OCI-LY1 (cell line): ENCODE data around the gene KCNH8.

Experiments used
- H2AFZ ChIP-seq: fragments of 200-600 bp; sonication (generic), shearing (Covaris generic); 2 replicates; pipeline ENCODE4 v1.6.0; 2014; ENCODE audit warnings: antibody characterized with exemption, mild to moderate bottlenecking, low read length
- H3F3A ChIP-seq: fragments of 200-600 bp; sonication (generic), shearing (Covaris generic); 2 replicates; pipeline ENCODE4 v1.6.0; 2014; ENCODE audit warnings: mild to moderate bottlenecking, antibody characterized with exemption, low read length, moderate library complexity; ENCODE audit not compliant: insufficient read depth
- H3K27ac ChIP-seq: fragments of 200-600 bp; sonication (generic); 2 replicates; pipeline ENCODE4 v1.5.1; 2014; ENCODE audit warnings: low read length, mixed run types, mild to moderate bottlenecking, low read depth; ENCODE audit not compliant: poor library complexity, severe bottlenecking
- H3K27me3 ChIP-seq: fragments of 200-600 bp; sonication (generic); 2 replicates; pipeline ENCODE4 v1.6.0; 2014; ENCODE audit warnings: antibody characterized with exemption, mild to moderate bottlenecking, low read length, moderate library complexity; ENCODE audit not compliant: insufficient read depth
- H3K36me3 ChIP-seq: fragments of 200-600 bp; sonication (generic); 2 replicates; pipeline ENCODE4 v1.6.1; 2014; ENCODE audit warnings: mild to moderate bottlenecking, antibody characterized with exemption, low read length, moderate library complexity, mixed read lengths; ENCODE audit not compliant: insufficient read depth
- H3K4me1 ChIP-seq: fragments of 200-600 bp; sonication (generic); 2 replicates; pipeline ENCODE4 v1.5.1; 2014; ENCODE audit warnings: mild to moderate bottlenecking, low read length, moderate library complexity; ENCODE audit not compliant: insufficient read depth, severe bottlenecking
- H3K4me2 ChIP-seq: fragments of 200-600 bp; sonication (generic), shearing (Covaris generic); 2 replicates; pipeline ENCODE4 v1.6.1; 2014; ENCODE audit warnings: low read length
- H3K4me3 ChIP-seq: fragments of 200-600 bp; sonication (generic); 2 replicates; pipeline ENCODE4 v1.5.1; 2014; ENCODE audit warnings: low read length, low read depth, mild to moderate bottlenecking, mixed read lengths; ENCODE audit not compliant: poor library complexity, severe bottlenecking
- H3K79me2 ChIP-seq: fragments of 200-600 bp; shearing (Covaris generic); 2 replicates; pipeline ENCODE4 v1.6.1; 2016; ENCODE audit warnings: mixed run types, low read length, mixed read lengths; ENCODE audit not compliant: insufficient read depth
- H3K9ac ChIP-seq: fragments of 200-600 bp; sonication (generic), shearing (Covaris generic); 2 replicates; pipeline ENCODE4 v1.6.1; 2014; ENCODE audit warnings: mild to moderate bottlenecking, low read length, mixed read lengths
- H3K9me2 ChIP-seq: fragments of 200-600 bp; sonication (generic), shearing (Covaris generic); 2 replicates; pipeline ENCODE4 v1.6.1; 2014; ENCODE audit warnings: low read depth, mild to moderate bottlenecking, low read length, mixed read lengths
- H3K9me3 ChIP-seq: fragments of 200-600 bp; shearing (Covaris generic); 2 replicates; pipeline ENCODE4 v1.6.1; 2014; ENCODE audit warnings: low read length, mixed read lengths
- H4K20me1 ChIP-seq: fragments of 200-600 bp; sonication (generic), shearing (Covaris generic); 2 replicates; pipeline ENCODE4 v1.6.0; 2016; ENCODE audit warnings: mild to moderate bottlenecking, low read length; ENCODE audit not compliant: insufficient read depth
- CTCF ChIP-seq: fragments of 200-600 bp; sonication (generic), shearing (Covaris generic); IDR thresholded peaks from 2 replicates; pipeline ENCODE4 v1.5.1; 2017; ENCODE audit warnings: mild to moderate bottlenecking, antibody characterized with exemption, low read length, moderate library complexity, mixed read lengths
- EZH2 ChIP-seq: fragments of 200-600 bp; sonication (generic), shearing (Covaris generic); IDR thresholded peaks from 2 replicates; pipeline ENCODE4 v1.8.0; 2017; ENCODE audit warnings: borderline replicate concordance, mixed run types, mild to moderate bottlenecking, antibody characterized with exemption, low read length, moderate library complexity, mixed read lengths

The KCNH8 gene

GRCh38 chr3:19273091-19273490 lies 124.8 kb downstream of the KCNH8 start:
- no peaks in the 10 kb centered on the region for H3K4me1 ChIP-seq
- H3K9me2 ChIP-seq, result no peaks in the 10 kb centered on the region
- H4K20me1 ChIP-seq, result no peaks in the 10 kb centered on the region
- TF ChIP-seq CTCF, result no peak
- H3K27ac ChIP-seq, result no peak overlapping the region
- H2AFZ ChIP-seq, result no peak overlapping the region
- no peaks in the 10 kb centered on the region for H3K36me3 ChIP-seq
- no peaks in the 10 kb centered on the region for H3K79me2 ChIP-seq
- no peaks in the 10 kb centered on the region for H3K9me3 ChIP-seq
- no peaks in the 10 kb centered on the region for H3F3A ChIP-seq
- no peak overlapping the region for H3K4me3 ChIP-seq
- H3K9ac ChIP-seq, result no peak overlapping the region
- H3K27me3 ChIP-seq, result no peaks in the 10 kb centered on the region
- H3K4me2 ChIP-seq, result no peak overlapping the region

- H3K27me3 ChIP-seq, result no peaks in the 10 kb centered on the region
- H3K4me1 ChIP-seq, result no peaks in the 10 kb centered on the region
- H3K4me3 ChIP-seq, result no peak overlapping the region
- no peak overlapping the region for H3K9ac ChIP-seq
- H3K79me2 ChIP-seq, result no peaks in the 10 kb centered on the region
- no peaks in the 10 kb centered on the region for H4K20me1 ChIP-seq
- no peak overlapping the region for H3K4me2 ChIP-seq
- H3K36me3 ChIP-seq, result no peaks in the 10 kb centered on the region
- H3K9me2 ChIP-seq, result no peaks in the 10 kb centered on the region
- H3K9me3 ChIP-seq, result no peaks in the 10 kb centered on the region
- TF ChIP-seq EZH2, result no peak
- TF ChIP-seq CTCF, result no peak
- H3K27ac ChIP-seq, result no peak overlapping the region
- H3F3A ChIP-seq, result no peaks in the 10 kb centered on the region
- no peak overlapping the region for H2AFZ ChIP-seq
Observed at GRCh38 chr3:19274576-19274975, 126.3 kb downstream of the KCNH8 start.

GRCh38 chr3:19284974-19285373 lies 136.7 kb downstream of the KCNH8 start:
- H3K27ac ChIP-seq, result no peak overlapping the region
- H3K9me3 ChIP-seq, result no peaks in the 10 kb centered on the region
- no peak overlapping the region for H3K4me3 ChIP-seq
- no peaks in the 10 kb centered on the region for H3K79me2 ChIP-seq
- H3K9me2 ChIP-seq, result no peaks in the 10 kb centered on the region
- no peaks in the 10 kb centered on the region for H3F3A ChIP-seq
- TF ChIP-seq CTCF, result no peak
- no peak for TF ChIP-seq EZH2
- no peak overlapping the region for H3K9ac ChIP-seq
- H2AFZ ChIP-seq, result no peak overlapping the region
- no peaks in the 10 kb centered on the region for H3K4me1 ChIP-seq
- H3K27me3 ChIP-seq, result no peaks in the 10 kb centered on the region
- no peaks in the 10 kb centered on the region for H3K36me3 ChIP-seq
- no peak overlapping the region for H3K4me2 ChIP-seq
- H4K20me1 ChIP-seq, result no peaks in the 10 kb centered on the region
